Breast epithelium (tissue), 4 donors: ENCODE data around the gene CA5B. TPM values are rescaled to one million over a fixed set of nuclear protein-coding genes. Genes with fewer than 3 reads are reported as not detected.

Experiments used
- DNase-seq, 2 donors: peaks; one replicate each; pipeline ENCODE4 v3.0.0-alpha.2; 2019; ENCODE audit warnings: low spot score in 2 of 2
- H3K27ac ChIP-seq, 2 donors: fragments of 200-600 bp; sonication (generic) in 1 of 2; one replicate each; pipeline ENCODE4 v1.5.1; 2016 to 2019; ENCODE audit warnings: mild to moderate bottlenecking in 1 of 2
- H3K27me3 ChIP-seq, 2 donors: fragments of 200-600 bp; sonication (generic) in 1 of 2; one replicate each; pipeline versions ENCODE4 v1.5.1 to v1.6.0; 2017 to 2019; ENCODE audit warnings: control low read depth in 1 of 2, mild to moderate bottlenecking in 1 of 2
- H3K36me3 ChIP-seq: fragments of 200-600 bp; one replicate; pipeline ENCODE4 v1.5.1; 2019
- H3K4me1 ChIP-seq, 2 donors: fragments of 200-600 bp; sonication (generic); one replicate each; pipeline ENCODE4 v1.5.1; 2016 to 2019; ENCODE audit warnings: control low read depth in 1 of 2
- H3K4me3 ChIP-seq, 3 donors: fragments of 200-600 bp; sonication (generic); 1 replicate in 2 of 3; 2 replicates in 1 of 3; pipeline ENCODE4 v1.5.1; 2016 to 2019; ENCODE audit warnings: mild to moderate bottlenecking in 3 of 3, moderate library complexity in 2 of 3
- H3K9me3 ChIP-seq, 2 donors: fragments of 200-600 bp; sonication (generic) in 1 of 2; one replicate each; pipeline ENCODE4 v1.5.1; 2016 to 2019; ENCODE audit warnings: control low read depth in 1 of 2
- POLR2A ChIP-seq: fragments of 450-650 bp; IDR thresholded peaks from one replicate; pipeline ENCODE4 v1.6.1; 2016; ENCODE audit warnings: antibody characterized with exemption, mild to moderate bottlenecking, moderate library complexity
- POLR2AphosphoS5 ChIP-seq, 3 donors: sonication (generic); formaldehyde crosslinking; IDR thresholded peaks; one replicate each; pipeline ENCODE4 v1.6.1; 2017; ENCODE audit warnings: antibody characterized with exemption in 3 of 3
- intact Hi-C: fragments of 100-400 bp; cut with DNase I; formaldehyde crosslinking; loops from one replicate; pipeline ENCODE4 v1.15.1; 2023; ENCODE audit warnings: low total_unique reads
- total RNA-seq, 3 donors: library from RNA; depleted of rRNA; stranded (reverse); fragments of >200 nt; gene quantifications; one replicate each; pipeline ENCODE4 v1.1.0, GENCODE V29; 2016
- TF ChIP-seq, protein P1 (sequence below), 3 donors: fragments of 450-650 bp; IDR thresholded peaks; one replicate each; pipeline ENCODE4 v1.5.1; 2016 to 2017; ENCODE audit warnings: antibody characterized with exemption in 3 of 3, mild to moderate bottlenecking in 3 of 3, moderate library complexity in 3 of 3

CA5B gene
- total RNA-seq, 3 donors from 2014 or later = 16.1 to 23.0 (median 22.0) TPM

DNA sequence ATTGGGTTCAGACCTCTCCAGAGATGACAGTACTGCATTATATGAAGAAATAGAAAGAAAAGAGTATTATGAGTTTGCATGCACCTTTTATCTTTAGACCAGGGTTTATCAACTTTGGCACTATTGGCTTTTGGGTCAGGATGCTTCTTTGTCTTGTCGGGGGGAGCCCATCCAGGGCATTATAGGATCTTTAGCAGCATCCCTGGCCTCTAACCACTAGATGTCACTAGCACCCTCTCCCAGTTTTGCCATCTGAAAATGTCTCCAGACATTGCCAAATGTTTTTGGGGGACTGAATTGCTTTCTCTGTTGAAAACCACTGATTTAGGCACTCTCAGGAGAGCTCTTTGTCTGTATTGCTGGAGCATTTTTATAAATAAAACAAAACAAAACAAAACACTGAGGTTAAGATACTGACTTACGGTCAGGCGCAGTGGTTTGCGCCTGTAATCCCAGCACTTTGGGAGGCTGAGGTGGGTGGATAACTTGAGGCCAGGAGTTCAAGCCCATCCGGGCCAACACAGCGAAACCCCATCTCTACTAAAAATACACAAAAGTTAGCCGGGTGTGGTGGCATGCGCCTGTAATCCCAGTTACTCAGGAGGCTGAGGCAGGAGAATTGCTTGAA, 23.6 kb downstream of the CA5B start:
- TF ChIP-seq, protein P1, sequence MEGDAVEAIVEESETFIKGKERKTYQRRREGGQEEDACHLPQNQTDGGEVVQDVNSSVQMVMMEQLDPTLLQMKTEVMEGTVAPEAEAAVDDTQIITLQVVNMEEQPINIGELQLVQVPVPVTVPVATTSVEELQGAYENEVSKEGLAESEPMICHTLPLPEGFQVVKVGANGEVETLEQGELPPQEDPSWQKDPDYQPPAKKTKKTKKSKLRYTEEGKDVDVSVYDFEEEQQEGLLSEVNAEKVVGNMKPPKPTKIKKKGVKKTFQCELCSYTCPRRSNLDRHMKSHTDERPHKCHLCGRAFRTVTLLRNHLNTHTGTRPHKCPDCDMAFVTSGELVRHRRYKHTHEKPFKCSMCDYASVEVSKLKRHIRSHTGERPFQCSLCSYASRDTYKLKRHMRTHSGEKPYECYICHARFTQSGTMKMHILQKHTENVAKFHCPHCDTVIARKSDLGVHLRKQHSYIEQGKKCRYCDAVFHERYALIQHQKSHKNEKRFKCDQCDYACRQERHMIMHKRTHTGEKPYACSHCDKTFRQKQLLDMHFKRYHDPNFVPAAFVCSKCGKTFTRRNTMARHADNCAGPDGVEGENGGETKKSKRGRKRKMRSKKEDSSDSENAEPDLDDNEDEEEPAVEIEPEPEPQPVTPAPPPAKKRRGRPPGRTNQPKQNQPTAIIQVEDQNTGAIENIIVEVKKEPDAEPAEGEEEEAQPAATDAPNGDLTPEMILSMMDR (IDR thresholded peaks at IDR 0.05) = peak in 2 of 3 donors; percentile 21 to 38
- no peak for TF ChIP-seq POLR2A
- intact Hi-C loops = no loop called here
- H3K9me3 ChIP-seq = no peaks in the 10 kb centered on the region
- DNase-seq = no peak
- no peaks in the 10 kb centered on the region for H3K36me3 ChIP-seq
- H3K4me3 ChIP-seq = no peak overlapping the region
- no peaks in the 10 kb centered on the region for H3K4me1 ChIP-seq
- no peak overlapping the region for H3K27ac ChIP-seq
- H3K27me3 ChIP-seq = no peaks in the 10 kb centered on the region

DNA sequence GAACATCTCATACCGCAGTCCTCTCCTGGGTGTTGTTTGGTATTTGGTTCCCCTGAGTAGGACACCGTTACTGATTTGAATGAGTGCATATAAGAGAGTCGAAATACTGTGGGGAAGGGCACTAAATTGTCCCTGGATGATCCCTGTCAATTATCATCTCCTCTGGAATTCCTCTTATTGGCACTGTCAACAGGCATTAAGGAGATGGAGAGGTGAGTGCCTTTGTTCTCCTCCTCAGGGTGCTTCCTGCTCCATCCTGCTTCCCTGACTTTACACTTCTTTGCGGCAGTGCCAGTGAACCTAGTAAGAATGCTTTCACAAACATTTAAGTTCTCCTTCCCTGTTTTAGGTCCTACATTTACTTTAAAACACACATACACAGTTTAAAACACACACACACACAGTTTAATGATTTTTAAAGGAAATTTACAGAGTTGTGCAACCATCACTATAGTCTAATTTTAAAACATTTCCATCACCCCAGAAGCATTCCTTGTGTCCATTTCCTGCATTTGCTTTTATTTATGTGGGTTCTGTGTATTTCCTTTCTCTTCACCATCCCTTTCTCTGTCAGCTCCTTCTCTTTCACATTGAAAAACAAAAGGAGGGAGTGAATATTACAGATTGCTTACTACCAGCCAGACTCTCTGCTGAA, 31.4 kb downstream of the CA5B start:
- Histone ChIP-seq H3K36me3 (no peaks in the 10 kb centered on the region), H3K9me3 (no peaks in the 10 kb centered on the region), H3K27me3 (no peaks in the 10 kb centered on the region), H3K4me1 (no peaks in the 10 kb centered on the region), H3K27ac (no peak overlapping the region), H3K4me3 (no peak overlapping the region)
- no peak for DNase-seq
- TF ChIP-seq POLR2AphosphoS5 (IDR thresholded peaks at IDR 0.05) (no peak), POLR2A (no peak)
- TF ChIP-seq, protein P1 (IDR thresholded peaks at IDR 0.05) = no peak
- intact Hi-C loops = loop anchor here (5.0 kb wide), 1 partner anchor 542 kb away; no protein-coding TSS in a partner anchor

DNA sequence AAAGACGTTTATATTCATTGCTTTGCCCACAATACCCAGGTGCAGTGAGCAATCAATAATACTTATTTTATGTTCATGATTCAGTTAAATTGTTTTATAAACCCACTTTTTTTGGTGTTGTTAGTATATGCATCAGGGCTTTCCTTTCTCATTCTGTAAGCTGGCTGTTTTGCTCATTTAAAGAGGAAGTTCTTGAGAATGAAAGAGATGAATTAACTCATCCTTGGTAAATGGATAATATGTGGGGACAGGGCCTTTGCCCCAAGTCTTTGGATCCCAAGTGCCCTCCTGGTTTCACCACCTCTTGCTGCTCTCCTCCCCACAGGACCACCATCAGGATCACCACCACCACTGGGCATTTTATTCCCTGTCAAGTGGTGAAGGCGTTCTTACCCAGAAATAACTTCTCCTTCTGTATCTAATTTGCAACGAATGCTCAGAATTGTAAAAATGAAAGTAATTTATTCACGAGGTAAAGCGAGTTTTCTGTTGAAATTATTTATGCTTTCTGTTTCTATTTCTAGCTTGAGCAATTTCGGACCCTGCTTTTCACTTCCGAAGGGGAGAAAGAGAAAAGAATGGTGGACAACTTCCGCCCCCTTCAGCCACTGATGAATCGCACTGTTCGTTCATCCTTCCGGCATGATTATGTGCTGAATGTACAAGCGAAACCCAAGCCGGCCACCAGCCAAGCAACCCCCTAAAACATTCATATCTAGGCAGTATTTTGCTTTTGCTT, 44.1 kb downstream of the CA5B start:
- no peak for DNase-seq
- TF ChIP-seq POLR2A (no peak), POLR2AphosphoS5 (IDR thresholded peaks at IDR 0.05) (no peak)
- TF ChIP-seq, protein P1 (IDR thresholded peaks at IDR 0.05) = no peak
- H3K36me3 ChIP-seq = no peaks in the 10 kb centered on the region
- no peaks in the 10 kb centered on the region for H3K9me3 ChIP-seq
- no peak overlapping the region for H3K27ac ChIP-seq
- intact Hi-C loops = no loop called here
- no peaks in the 10 kb centered on the region for H3K4me1 ChIP-seq
- no peak overlapping the region for H3K4me3 ChIP-seq
- no peaks in the 10 kb centered on the region for H3K27me3 ChIP-seq

DNA sequence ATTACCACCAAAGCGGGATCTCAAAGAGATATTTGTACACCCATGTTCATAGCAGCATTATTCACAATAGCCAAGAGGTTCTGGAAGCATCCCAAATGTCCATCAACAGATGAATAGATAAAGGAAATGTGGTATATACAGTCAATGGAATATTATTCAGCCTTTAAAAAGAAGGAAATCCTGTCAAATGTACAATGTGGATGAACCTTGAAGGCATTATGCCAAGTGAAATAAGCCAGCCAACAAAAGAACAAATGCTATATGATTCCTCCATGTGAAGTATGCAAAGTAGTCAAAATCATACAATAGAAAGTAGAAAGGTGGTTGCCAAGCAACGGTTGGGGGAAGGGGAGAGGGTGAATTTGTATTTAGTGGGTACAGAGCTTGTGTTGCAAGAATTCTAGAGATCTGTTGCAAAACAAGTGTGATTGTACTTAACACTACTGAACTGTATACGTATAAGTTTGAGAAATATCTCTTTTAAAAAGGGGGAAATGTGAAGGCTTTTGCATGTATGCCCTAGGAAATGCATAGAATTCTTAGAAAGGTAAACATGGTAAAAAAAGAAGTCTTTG, 47.2 kb downstream of the CA5B start:
- Histone ChIP-seq H3K4me1 (no peaks in the 10 kb centered on the region), H3K36me3 (no peaks in the 10 kb centered on the region), H3K27ac (no peak overlapping the region), H3K4me3 (no peak overlapping the region), H3K9me3 (no peaks in the 10 kb centered on the region), H3K27me3 (no peaks in the 10 kb centered on the region)
- DNase-seq = no peak
- TF ChIP-seq POLR2AphosphoS5 (IDR thresholded peaks at IDR 0.05) = no peak
- TF ChIP-seq POLR2A = no peak
- TF ChIP-seq, protein P1 (IDR thresholded peaks at IDR 0.05) = no peak
- intact Hi-C loops = no loop called here
